CD4-positive, alpha-beta T cell treated with Interferon alpha-2 for 1 hour (primary cell): ENCODE measurements around the gene CTBP2.
A peak's percentile ranks its signal among the peaks of the same experiment; 100 is the strongest.

Experiments
- DNase-seq, 2 donors: peaks; one replicate each; pipeline ENCODE4 v3.0.0-alpha.2; 2020 to 2022

CTBP2 gene

DNA sequence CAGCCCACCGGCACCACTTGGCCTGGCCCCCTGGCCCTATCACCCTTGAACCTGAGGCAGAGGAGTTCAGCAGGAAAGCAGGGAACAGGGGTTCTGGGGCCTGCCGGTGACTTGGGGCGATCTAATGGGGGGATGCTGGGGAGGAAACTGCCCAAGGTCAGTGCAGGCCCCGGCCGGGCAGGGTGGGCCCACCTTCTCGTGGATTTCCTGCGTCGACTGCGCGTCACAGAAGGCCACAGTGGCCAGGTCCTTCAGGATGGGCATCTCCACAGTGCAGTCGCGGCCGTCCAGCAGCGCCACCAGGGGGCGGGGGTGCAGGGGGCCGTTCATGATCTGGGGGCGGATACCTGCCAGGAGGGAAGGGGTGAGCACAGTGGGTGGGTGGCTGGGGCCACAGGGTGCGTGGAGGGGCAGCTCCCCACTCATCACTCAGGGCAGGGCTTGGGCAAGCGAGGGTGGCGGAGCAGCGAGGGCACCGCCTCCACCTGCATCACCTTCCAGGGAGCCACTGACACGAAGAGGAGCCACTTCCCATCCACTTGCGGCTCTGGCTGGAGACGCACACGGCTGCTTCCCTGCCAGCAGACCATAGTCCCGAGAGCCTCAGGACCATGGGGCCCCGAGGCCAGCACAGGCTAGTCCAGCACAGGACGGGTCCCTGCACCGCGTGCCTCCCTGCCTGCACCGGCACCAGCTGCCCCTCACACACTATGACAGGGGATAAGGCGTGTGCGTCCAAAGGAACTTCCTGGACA, 157.0 kb downstream of the CTBP2 start:
- no peak for DNase-seq

- no peak for DNase-seq
Observed at GRCh38 chr10:125002423-125003145, 157.8 kb downstream of the CTBP2 start.

DNA sequence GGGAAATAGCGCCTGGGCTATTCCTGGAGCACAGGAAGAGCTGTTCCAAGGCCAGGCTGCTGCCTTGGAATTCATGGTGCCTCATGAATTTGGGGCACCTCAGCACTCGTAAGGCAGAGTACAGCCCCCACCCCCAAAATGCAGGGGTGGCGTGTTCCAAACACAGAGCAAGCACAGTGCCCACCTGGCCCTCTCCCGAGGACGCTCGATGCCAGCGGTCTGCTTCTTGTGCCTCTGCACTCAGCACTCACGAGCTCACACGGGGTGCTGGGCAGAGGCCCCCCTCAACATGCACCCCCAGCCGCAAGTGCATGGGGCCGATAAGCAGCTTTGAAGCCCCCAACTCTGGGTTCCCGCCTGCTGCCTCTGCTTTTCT, 158.3 kb downstream of the CTBP2 start:
- DNase-seq: no peak

DNA sequence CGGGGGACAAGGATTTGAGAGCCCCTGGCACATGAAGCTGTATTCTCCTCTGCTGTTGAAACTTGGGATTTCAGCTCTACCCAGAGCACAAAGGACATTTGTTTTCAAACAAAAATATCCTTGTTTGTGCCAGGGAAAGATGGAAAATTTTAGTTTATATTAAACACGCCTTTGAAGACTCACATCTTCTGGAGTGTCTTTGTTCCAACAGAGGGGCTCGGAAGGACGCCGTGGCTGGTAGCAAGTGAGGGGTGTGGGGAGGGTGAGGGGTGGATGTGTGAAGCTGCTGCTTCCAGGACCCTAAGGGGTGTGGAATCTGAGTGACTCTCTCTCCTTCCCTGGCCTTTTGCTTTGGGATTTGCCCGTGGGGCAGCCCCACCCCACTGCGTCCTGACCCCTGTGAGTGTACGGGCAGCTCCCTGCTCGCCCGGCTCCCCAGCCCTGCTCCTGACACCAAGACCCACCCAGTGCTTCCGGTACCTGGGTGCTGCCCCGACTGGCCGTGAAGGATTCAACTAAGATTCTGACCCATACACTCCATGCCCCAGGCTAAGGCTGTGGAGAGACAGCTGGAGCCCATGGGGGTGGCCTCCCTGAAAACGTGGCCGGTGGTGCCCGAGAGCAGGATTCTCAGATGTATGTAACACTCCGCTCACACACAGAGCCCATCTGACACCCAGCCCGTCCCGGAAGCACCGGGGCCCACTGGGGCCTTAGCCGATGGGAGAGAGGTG, 158.9 kb downstream of the CTBP2 start:
- no peak for DNase-seq

DNA sequence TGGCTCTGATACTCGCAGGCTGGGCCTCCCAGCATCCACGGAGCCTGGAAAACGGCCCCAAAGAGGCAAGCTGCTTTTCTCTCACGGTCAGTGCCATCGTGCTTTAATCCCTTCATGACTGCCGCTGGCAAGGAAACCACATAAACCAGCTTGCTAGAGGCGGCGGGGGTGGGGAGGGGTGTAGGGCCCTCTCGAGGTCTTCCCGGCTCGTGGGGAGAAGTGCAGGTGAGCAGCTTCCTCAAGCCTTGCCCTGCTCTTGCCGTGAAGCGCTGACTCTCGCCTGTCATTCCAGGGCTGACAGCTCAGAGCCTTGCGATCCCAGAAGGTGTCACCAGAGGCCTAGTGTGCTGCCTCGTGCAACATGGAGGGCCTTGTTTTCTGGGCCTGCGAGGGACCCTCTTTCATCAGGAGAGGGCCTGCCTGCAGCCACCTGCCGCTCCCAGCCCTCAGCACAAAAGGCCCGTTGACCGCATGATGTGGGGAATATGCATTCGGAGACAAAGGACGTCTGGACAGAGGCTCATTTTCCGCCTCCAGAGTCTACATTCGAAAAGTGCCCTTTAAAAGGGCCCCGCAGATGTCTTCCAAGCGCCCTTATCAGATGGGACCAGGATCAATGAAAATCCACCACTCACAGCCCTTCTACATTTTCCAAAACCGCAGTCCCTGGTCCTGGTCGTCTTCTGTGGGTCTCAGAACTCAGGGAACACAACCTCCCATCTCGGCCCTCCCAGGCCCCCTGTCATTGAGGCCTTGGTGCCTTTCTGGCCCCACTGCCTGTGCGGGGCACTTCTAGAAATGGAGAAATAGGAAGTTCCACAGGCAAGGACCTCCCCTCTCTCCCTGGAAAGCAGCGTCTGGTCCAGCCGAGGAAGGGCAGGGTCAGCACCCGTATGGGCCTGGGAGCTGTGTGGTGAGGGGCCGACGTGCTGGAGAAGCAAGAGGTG, 159.7 kb downstream of the CTBP2 start:
- no peak for DNase-seq

DNA sequence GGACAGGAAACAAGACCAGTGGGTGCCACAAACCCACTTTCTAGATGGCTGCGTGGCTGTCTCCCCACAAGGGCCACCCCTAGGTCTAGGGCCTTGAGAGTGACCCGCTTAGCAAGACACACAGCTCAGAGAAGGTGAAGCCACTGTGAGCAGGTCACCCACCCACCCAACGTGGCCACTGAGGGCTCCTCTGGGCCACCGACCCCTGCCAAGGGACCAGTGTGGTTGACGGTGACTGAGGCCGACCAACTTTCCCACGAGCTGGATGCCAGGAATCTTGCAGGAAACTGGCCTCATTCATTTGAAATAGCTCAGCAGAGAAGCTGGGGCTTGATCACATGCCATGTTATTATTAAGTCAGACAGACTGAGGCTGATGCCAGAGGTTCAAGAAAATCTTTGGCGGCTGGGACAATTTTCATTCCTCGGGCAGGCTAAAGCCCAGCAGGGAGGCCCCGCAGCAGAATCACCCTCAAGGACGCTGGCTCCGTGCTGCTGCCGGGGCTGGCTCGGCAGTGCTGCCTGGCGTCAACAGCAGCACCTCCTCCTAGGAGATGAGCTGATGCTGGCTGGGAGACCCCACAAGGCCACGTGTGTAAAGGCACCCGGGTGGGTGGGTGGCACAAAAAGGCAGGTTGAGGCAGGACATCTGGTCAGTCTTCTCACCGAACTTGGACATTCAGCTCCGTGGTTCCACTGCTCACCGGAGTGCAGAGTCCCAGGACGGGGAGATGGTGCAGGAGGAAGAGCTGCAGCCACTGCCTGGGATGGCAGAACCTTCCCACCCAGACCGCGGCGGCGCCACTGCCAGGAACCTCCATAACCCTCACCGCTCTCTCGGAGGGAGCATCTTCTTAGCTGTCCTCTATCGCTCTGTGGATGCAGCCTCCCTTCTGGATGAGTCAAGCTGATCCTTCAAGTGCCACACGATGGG, 160.7 kb downstream of the CTBP2 start:
- no peak for DNase-seq

DNA sequence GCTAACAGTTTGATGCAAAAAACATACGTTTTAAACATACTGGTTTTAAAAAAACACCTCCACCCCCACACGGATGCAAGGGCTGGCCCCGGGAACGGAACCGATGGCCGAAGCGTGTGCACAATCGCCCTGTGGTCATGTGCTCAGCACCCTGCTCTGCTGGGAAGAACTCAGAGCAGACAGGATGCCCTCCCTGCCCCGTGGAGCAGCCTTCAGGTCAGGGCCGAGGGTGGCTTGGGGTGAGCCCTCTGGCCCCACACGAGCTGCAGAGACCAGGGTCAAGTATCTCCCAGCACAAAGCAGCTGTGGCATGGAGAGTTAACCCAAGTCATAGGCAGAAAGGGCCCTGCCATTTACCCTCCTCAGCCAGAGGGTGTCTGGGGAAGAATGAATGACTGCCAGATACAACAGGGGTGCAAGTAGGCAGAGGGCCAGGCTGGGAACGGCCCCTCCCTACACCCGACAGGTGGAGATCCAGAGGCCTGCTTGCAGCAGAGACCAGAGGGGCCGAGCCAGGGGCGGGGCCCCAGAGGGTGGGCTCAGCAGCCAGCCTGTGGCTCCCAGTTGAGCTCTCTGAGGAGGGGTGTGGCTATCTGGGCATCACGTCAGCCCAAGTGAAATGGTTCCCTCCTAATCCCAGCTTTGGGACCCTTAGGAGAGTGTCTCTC, 161.6 kb downstream of the CTBP2 start:
- DNase-seq: no peak

GRCh38 chr10:124997771-124998623, 162.4 kb downstream of the CTBP2 start:
- DNase-seq: no peak

GRCh38 chr10:124997306-124997705, 163.1 kb downstream of the CTBP2 start:
- no peak for DNase-seq

DNA sequence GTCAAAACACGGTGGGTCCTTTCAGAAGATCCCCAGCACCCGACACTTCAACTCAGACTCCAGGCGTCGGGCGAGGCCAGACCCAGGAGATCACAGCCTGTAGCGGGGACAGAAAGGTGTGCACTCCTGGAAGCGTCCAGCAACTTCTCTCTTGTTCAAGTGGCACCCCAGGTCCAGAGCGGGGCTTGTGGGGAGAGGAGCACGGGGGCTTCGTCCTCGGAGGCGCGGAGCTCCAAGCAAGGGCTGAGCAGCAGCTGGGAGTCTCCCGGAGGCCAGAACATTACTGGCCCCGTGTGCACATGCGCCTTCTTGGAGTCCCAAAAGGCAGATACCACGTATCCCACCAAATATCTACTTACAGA, 163.5 kb downstream of the CTBP2 start:
- no peak for DNase-seq

DNA sequence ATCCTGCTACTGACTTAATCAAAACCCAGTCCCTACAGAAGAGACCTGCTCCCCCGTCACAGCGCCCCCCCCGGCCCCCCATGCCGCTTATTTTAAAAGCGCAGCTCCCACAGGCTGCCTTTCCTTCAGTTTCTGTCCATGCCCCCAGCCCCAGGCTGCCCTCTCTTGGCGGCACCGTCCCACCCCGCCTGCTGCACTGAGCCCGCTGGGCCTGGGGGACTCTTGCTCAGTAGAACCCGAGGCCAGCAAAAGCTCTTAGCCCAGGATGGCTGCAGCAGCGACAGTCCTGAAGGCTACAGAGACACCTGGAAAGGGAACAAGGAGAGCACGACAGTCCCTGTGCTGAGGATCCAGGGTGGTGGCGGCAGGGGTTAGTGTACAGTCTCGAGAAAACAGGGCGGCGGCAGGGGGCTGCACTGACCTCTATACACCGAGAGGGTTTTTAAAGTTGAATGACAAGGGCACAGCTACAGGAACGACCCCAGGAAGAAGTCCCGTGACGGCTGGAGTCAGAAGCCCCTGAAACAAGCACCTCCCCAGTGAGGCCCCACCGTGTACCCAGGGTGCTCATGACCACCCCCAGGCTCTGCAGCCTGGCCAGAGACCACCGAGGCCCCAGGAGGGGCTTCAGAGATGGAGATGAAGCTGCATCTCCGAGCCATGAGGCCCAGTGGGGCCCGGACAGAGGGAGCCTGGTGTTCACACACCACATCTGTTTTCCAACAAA, 164.1 kb downstream of the CTBP2 start:
- no peak for DNase-seq

DNA sequence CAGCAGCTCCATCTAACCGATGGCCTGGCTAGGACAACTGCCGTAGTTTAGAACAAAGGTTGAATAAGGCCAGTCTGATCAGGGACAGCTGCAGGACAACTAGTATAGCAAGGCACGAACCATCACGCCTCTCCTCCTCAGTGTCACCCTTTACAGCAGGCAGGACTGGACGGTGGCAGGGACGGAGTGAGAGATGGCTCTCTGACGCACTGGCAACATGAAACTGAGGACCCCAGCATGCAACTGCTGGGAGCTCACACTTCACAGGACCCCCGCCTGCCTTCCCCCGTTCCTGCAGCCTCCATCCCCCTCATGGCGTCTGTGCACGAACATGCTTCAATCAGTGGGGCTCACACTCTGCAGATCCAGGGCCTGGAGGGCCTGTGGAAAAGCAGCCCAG, 164.8 kb downstream of the CTBP2 start:
- no peak for DNase-seq

DNA sequence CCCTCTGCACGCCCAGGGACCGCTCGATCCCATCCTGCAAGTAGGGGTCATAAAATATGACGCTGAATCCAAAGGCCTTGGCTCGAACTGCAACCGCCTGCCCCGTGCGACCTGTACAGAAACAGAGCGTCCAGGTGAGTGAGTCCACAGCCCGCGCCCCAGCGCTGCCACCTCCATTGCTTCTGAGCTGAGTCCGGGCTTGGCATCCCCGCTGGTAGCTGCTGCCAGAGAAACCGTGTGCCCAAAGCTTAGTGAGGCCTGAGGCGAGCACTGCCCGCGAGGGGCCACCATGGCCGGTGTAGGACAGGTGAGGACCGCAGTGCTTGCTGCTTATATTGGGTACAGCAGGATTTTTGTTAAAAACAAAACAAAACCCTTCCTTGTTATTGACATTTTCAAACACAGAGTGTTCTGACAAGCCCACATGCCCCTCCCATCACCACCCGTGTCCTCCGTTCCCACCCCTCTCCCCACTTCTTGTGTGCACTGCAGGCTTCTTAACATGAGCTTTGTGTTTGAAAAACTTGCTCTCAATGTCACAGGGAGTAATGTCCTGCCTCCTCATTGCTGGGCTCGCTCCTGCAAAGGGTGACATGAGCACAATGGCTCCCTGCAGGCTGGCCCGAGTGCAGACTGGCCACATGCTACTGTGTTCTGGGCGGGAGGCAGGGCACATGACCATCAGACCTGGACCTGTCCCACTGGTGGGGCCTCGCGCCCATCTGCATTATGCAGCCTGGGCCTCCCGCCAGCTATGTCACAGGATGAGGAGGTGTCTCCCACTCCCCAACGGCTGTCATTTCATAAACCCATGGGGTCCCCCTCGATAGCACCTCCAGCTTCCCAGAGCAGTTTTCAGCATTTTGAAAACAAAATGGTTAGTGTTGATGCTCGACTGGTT, 165.5 kb downstream of the CTBP2 start:
- DNase-seq: no peak

DNA sequence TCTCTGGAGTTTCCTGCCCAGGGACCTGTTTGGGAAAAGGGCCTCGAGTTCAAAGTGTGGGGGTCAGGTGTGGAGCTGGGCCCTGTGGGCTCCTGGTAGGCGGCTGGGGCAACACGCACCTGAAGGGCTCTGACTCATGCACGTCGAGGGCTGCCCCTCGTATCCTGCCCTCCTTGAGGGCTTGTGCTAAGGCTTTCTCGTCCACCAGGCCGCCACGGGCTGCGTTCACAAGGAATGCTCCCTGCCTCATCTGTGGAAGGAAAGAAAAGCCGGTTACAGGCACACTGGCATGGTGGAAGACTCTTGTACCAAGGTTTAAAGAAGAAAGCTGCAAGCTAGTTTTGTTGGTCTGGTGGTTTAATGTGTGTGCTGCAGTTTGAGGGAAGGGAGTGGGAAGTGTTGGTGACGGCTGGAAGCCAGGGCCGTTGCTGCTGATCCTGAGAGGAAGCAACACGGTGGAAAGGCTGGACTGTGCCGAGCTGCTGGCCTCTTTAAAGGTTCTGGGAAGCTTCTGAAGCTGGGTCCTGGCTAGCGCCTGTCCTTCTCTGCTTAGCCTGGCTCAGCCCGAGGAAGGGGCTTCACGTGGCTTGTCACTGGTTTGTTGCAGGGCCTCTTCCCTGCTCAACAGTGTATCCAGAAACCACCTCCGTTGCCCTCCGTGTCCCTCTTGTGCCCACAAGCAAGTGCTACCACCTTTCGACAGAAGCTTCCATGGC, 166.5 kb downstream of the CTBP2 start:
- DNase-seq: no peak

GRCh38 chr10:124993345-124993708, 167.0 kb downstream of the CTBP2 start:
- DNase-seq: no peak

DNA sequence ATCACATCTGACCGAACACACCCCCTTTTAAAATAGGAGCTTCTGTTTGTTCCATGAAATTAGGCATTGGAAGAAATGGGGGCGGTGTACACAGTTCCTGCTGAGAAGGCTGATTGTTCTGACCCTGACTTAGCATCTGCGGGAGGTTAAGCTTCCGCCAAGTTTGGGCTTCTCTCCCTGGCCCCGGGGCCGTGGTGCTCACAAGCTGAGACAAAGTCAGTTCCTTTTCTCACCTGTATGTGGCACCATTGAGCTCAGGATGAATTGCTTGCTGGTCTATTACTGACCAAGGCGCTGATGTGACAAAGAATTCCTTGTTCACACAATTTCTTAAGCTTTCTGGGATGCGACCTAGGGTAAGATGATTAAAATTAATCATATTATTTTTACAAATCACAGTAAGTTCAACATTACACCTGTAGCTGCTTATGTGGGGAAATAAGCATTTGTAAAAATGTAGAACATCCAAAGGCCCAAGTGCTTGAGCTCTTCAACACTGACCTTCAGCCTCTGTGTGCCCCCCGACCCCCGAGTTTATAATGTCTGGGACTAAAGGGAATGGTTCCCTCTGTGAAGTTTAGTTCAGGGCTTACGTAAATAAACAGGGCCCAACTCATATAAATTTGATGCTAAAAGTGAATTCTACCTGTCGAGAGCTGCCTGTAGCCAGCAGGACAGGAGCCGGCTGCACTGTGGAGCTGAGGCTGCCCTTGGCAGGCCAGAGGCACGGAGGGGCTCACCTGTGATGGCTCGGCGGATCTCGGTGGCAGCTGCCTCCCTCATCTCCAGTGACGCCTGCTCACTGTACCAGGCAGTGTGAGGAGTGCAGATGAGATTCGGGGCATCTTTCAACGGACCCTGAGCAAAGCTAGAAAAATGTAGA, 167.7 kb downstream of the CTBP2 start:
- peak; percentile 28 to 41 for DNase-seq

- no peak for DNase-seq
Observed at GRCh38 chr10:124991835-124992234, 168.5 kb downstream of the CTBP2 start.
